Activated CD4-positive, alpha-beta T cell treated with anti-CD3 and anti-CD28 coated beads, Interleukin-2, amount 10 ng/mL, durations not matched to agents 7 days and 5 days (primary cell): ENCODE data around the gene RPL18A. TPM values are rescaled to one million over a fixed set of nuclear protein-coding genes. Genes with fewer than 3 reads are reported as not detected.

Experiments
- CTCF ChIA-PET: fragments of 350-600 bp; sonication (Branson Sonifier 250); formaldehyde crosslinking; loops from one replicate; lab custom pipeline; 2021; ENCODE audit warnings: antibody characterized with exemption; lab: Charles Lee
- POLR2A ChIA-PET: fragments of 350-600 bp; sonication (Branson Sonifier 250); formaldehyde crosslinking; loops from one replicate; lab custom pipeline; 2021; ENCODE audit warnings: antibody characterized with exemption; lab: Charles Lee
- DNase-seq: peaks from one replicate; pipeline ENCODE4 v3.0.0-alpha.2; 2020
- H3K27ac Mint-ChIP-seq: one replicate; pipeline ENCODE4 v1.8.0; 2021; ENCODE audit warnings: mild to moderate bottlenecking, moderate library complexity, mixed read lengths
- H3K27me3 Mint-ChIP-seq: one replicate; pipeline ENCODE4 v1.8.0; 2021; ENCODE audit warnings: mixed read lengths
- H3K36me3 Mint-ChIP-seq: one replicate; pipeline ENCODE4 v1.8.0; 2021; ENCODE audit warnings: low read depth, mixed read lengths
- H3K4me1 Mint-ChIP-seq: one replicate; pipeline ENCODE4 v1.8.0; 2021; ENCODE audit warnings: mixed read lengths
- H3K4me3 Mint-ChIP-seq: one replicate; pipeline ENCODE4 v1.8.0; 2021; ENCODE audit warnings: mild to moderate bottlenecking, moderate library complexity, mixed read lengths
- H3K9me3 Mint-ChIP-seq: one replicate; pipeline ENCODE4 v1.8.0; 2021; ENCODE audit warnings: mixed read lengths
- total RNA-seq, 2 experiments: library from RNA; stranded (reverse); gene quantifications; one replicate each; pipeline ENCODE4 v1.2.3, GENCODE V29; 2021

The RPL18A gene
- 1,000 to 10,000 TPM; 2,216 to 2,434 TPM for total RNA-seq

DNA sequence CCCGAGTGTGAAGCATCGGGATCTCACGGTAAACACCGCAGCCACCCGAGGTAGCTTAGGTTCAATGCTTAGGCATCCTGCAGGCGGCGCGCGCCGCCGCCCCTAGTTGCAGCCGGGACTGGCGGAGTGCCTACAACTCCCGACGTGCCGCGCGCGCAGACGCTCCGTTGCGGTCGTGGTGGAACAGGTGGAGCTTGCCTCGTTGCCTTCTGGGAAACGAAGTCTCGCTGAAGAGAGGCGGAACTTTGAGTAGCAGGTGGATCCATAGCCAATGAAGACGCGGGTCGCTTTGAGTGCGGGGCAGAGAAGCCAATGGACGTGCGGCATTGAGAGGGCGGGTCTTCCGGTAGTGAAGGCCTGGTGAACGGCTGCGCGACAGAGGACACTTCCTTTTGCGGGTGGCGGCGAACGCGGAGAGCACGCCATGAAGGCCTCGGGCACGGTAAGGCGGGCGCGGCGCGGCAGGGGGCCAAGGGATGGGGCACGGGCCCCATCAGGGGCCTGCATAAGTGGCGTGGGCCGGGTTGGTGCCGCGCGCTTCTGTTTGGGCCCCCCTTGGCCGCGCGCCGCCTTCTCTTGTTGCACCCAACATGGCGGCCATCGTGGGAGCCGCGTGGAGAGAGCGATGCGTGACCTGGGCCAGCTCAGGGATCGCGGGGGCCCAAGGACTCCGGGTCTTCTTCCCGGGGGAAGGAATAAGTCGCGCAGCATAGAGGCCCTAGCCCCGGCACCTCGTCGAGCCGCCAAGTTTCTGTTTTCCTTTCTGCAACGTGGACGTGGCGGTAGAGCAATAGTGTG lies at the start of gene RPL18A:
RPL18A (plus strand) TSS at position 378 of the 798 bp plus-strand sequence; CDS start at position 425, 47 bp downstream.
- Mint-ChIP-seq H3K27ac (peak within 1 kb of the TSS; percentile 94), H3K27me3 (no peaks in the 10 kb centered on the region), H3K9me3 (no peaks in the 10 kb centered on the region), H3K36me3 (peaks cover 37% of the 10 kb centered on the region), H3K4me3 (peak within 1 kb of the TSS; percentile 90), H3K4me1 (peaks cover 26% of the 10 kb centered on the region)
- DNase-seq: peak; percentile 100
- POLR2A ChIA-PET: interaction anchor here (0.9 to 1.4 kb wide), 4 partner anchors 9 to 73 kb away, joined by 3 to 38 read pairs (median 5); partner anchors contain the start of genes CCDC124 and JAK3
- CTCF ChIA-PET: interaction anchor here (0.5 to 20.4 kb wide), 55 partner anchors 9 to 1330 kb away, joined by 3 to 326 read pairs (median 4); partner anchors contain the start of genes ARRDC2, BST2, CCDC124 and FCHO1

DNA sequence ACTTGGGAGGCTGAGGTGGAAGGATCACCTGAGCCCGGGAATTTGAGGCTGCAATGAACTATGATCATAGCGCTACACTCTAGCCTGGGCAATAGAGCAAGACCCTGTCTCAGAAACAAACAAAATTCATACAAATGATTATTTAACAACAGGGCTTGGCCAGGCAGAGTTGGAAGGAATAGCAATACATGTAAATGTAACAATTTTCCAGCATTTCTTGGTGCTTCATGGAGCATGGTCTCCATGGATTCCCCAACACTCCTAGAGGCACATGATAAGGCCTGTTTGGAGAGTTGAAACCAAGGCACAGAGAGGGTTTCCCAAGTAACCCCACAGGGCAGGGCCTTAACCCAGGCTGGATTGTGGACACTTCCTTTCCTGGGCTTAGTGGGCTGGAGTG lies 48.6 kb upstream of the RPL18A start:
- H3K27ac Mint-ChIP-seq: no peak overlapping the region
- H3K4me3 Mint-ChIP-seq: no peak overlapping the region
- CTCF ChIA-PET: no interaction called here
- H3K27me3 Mint-ChIP-seq: peaks cover 2% of the 10 kb centered on the region
- H3K36me3 Mint-ChIP-seq: no peaks in the 10 kb centered on the region
- DNase-seq: no peak
- no peaks in the 10 kb centered on the region for H3K9me3 Mint-ChIP-seq
- POLR2A ChIA-PET: no interaction called here
- peaks cover 21% of the 10 kb centered on the region for H3K4me1 Mint-ChIP-seq

DNA sequence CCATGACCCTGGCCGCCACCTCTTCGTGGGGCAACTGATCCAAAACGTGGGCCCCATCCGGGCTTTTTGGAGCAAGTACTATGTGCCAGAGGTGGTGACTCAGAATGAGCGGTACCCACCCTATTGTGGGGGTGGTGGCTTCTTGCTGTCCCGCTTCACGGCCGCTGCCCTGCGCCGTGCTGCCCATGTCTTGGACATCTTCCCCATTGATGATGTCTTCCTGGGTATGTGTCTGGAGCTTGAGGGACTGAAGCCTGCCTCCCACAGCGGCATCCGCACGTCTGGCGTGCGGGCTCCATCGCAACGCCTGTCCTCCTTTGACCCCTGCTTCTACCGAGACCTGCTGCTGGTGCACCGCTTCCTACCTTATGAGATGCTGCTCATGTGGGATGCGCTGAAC lies 48.0 kb upstream of the RPL18A start:
- ChIA-PET POLR2A (no interaction called here), CTCF (no interaction called here)
- no peak overlapping the region for H3K4me3 Mint-ChIP-seq
- no peaks in the 10 kb centered on the region for H3K9me3 Mint-ChIP-seq
- DNase-seq: no peak
- peaks cover 4% of the 10 kb centered on the region for H3K36me3 Mint-ChIP-seq
- H3K27ac Mint-ChIP-seq: no peak overlapping the region
- H3K4me1 Mint-ChIP-seq: peaks cover 15% of the 10 kb centered on the region
- peaks cover 2% of the 10 kb centered on the region for H3K27me3 Mint-ChIP-seq

DNA sequence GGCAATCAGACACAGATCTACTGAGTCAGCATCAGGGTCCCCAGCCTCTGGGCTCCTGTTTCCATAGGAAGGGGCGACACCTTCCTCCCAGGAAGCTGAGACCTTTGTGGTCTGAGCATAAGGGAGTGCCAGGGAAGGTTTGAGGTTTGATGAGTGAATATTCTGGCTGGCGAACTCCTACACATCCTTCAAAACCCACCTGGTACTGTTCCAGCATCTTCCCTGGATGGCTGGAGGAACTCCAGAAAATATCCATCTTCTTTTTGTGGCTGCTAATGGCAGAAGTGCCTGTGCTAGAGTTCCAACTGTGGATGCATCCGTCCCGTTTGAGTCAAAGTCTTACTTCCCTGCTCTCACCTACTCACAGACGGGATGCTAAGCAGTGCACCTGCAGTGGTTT lies 47.6 kb upstream of the RPL18A start:
- peaks cover 11% of the 10 kb centered on the region for H3K4me1 Mint-ChIP-seq

DNA sequence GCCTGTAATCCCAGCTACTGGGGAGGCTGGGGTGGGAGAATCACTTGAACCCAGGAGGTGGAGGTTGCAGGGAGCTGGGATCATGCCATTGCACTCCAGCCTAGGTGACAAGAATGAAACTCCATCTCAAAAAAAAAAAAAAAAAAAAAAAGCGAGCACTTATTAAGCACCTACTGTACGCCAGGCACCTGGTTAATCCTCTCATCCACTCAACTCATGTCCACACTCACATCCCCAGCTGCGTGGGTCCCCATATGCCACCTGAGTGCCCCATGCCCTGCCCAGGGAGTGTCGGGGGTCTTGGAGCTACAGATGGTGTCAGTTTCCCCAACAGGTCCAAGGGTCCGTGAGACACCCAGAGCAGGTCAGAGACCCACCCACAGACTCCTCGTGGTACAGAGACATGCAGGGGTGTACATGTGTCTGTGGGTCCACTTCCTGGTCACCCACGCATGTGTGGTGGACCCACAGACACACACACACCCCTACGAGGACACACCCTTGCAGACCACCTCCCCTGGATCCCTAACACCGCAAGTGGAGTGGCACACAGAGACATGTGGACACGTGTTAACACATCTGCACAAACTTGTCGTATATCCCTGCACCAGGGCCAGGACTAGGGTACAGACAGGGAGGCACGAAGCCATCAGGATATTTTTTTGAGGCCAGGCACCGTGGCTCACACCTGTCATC lies 41.9 kb upstream of the RPL18A start:
- Mint-ChIP-seq H3K36me3 (peaks cover 4% of the 10 kb centered on the region), H3K27ac (no peak overlapping the region), H3K9me3 (no peaks in the 10 kb centered on the region), H3K4me3 (no peak overlapping the region), H3K4me1 (peaks cover 2% of the 10 kb centered on the region), H3K27me3 (no peaks in the 10 kb centered on the region)
- POLR2A ChIA-PET: no interaction called here
- CTCF ChIA-PET: interaction anchor here (0.7 kb wide), 1 partner anchor 23 kb away, joined by 3 read pairs; no protein-coding TSS in a partner anchor
- no peak for DNase-seq

More for the DNA sequence above, 47.6 kb upstream of the RPL18A start:
- Mint-ChIP-seq H3K27me3 (peaks cover 2% of the 10 kb centered on the region), H3K36me3 (peaks cover 4% of the 10 kb centered on the region), H3K27ac (no peak overlapping the region), H3K9me3 (no peaks in the 10 kb centered on the region), H3K4me3 (no peak overlapping the region)
- no peak for DNase-seq
- ChIA-PET CTCF (no interaction called here), POLR2A (no interaction called here)

DNA sequence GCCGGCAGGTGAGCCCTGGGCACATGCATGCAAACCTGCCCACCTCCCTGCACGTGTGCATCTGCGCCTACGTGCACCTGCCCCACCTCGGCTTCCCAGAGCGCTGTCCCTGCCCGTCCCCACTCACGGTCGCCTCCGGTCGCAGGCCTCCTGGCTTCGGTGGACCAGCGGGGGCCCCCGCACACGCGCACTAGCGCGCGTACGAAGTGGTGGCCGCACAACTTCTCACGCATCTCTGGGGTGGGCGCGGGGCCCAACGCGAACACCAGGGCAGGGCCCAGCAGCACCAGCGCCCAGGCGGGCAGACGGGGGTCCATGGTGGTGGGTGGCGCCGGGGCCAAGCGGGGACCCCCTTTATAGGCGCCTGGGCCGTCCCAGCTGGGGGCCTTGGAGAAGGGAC lies 38.5 kb upstream of the RPL18A start, which contains the start of gene INSL3:
INSL3 (minus strand) TSS at position 330 of the 400 bp plus-strand sequence; CDS start at position 317, 13 bp downstream.
- Mint-ChIP-seq H3K27ac (no peak within 1 kb of the TSS), H3K36me3 (peaks cover 14% of the 10 kb centered on the region), H3K4me1 (no peaks in the 10 kb centered on the region), H3K4me3 (no peak within 1 kb of the TSS), H3K27me3 (no peaks in the 10 kb centered on the region), H3K9me3 (no peaks in the 10 kb centered on the region)
- POLR2A ChIA-PET: no interaction called here
- DNase-seq: no peak
- CTCF ChIA-PET: interaction anchor here (0.6 kb wide), 1 partner anchor 212 kb away, joined by 3 read pairs; no protein-coding TSS in a partner anchor

DNA sequence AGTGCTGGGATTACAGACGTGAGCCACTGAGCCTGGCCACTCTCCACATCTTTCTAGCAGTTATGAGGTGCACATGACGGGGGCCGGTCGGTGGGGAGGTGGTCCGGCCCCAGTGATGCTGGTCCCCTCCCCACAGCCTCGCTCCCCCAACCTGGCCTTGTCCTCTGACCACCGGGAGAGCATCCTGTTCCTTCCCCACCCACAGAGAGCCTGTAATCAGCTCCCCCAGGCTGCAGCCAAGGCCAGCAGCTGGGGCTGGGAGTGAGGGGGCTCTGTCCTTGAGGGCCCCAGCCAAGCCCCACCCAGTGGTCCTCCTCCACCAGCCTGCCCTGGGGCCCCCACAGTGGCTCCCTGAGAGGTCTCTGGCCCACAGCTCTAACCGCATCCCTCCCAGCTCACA lies 35.4 kb upstream of the RPL18A start:
- H3K9me3 Mint-ChIP-seq: no peaks in the 10 kb centered on the region
- CTCF ChIA-PET: interaction anchor here (0.6 kb wide), 1 partner anchor 153 kb away, joined by 5 read pairs; no protein-coding TSS in a partner anchor
- H3K4me1 Mint-ChIP-seq: peaks cover 4% of the 10 kb centered on the region
- no peak for DNase-seq
- H3K27me3 Mint-ChIP-seq: no peaks in the 10 kb centered on the region
- POLR2A ChIA-PET: no interaction called here
- H3K36me3 Mint-ChIP-seq: peaks cover 23% of the 10 kb centered on the region
- no peak overlapping the region for H3K4me3 Mint-ChIP-seq
- H3K27ac Mint-ChIP-seq: peak overlapping the region; percentile 31

DNA sequence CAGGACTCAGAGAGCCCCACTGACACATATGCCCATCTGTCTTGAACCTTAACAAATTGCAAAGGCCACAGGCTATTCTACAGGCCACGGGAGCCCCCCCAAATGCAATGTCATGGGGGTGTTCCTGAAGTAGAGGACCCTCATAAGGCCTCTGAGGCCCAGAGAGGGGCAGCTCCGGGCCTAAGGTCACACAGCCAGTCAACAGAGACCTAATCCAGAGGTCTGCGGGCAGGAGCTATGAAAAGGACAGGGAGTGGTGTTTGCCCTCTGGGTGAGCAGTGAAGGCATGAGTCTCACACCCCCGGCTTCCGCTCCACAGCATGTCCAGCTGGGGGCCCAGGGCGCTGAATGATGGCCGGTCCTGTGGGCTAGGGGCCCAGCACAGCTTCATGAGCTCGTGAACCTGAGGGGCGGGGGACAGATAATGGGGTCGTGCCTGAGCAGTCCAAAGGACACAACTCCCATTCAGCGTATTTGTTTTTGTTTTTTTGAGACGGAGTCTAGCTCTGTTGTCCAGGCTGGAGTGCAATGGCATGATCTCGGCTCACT lies 33.1 kb upstream of the RPL18A start:
- DNase-seq: no peak
- no peak overlapping the region for H3K27ac Mint-ChIP-seq
- no peaks in the 10 kb centered on the region for H3K27me3 Mint-ChIP-seq
- no peaks in the 10 kb centered on the region for H3K9me3 Mint-ChIP-seq
- POLR2A ChIA-PET: no interaction called here
- CTCF ChIA-PET: interaction anchor here (0.6 to 1.5 kb wide), 3 partner anchors 9 to 106 kb away, joined by 3 to 4 read pairs (median 3); partner anchors contain the start of gene CCDC124
- H3K4me1 Mint-ChIP-seq: peaks cover 7% of the 10 kb centered on the region
- H3K4me3 Mint-ChIP-seq: no peak overlapping the region
- peaks cover 41% of the 10 kb centered on the region for H3K36me3 Mint-ChIP-seq

DNA sequence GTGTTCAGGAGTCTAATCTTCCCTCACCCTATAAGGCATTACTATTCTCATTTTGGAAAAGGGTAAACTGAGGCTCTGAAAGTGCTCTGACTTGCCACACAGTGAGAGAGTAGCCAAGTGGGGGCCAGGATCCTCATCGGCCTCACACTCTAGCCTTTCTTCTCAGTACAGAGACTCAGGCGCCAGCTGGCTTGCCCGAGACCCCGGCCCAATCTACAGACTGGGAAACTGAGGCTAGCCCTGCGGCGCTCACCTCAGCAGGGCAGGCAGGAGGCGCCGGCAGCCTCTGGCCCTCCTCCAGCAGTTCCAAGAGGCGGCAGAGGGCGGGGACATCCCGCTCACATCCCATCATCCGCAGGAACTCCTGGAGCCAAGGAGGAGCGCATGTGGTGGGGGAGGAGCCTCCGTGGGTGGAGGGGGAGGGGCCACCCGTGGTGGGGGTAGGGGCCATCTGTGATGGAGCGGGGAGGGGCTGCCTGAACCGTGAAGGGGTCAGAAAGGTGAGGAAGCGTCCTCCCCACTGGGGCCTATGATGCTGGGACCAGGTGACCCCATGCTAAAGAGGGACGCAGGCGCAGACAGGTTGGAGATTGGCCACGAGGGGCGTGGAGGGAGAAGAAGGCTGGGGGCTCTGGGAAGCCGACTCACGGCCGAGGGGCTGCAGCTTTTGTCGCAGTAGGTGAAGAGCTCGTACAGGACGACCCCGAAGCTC lies 29.7 kb upstream of the RPL18A start:
- H3K4me1 Mint-ChIP-seq: peaks cover 17% of the 10 kb centered on the region
- DNase-seq: no peak
- no peak overlapping the region for H3K27ac Mint-ChIP-seq
- H3K36me3 Mint-ChIP-seq: peaks cover 64% of the 10 kb centered on the region
- H3K4me3 Mint-ChIP-seq: no peak overlapping the region
- H3K27me3 Mint-ChIP-seq: no peaks in the 10 kb centered on the region
- CTCF ChIA-PET: interaction anchor here (0.9 to 1.0 kb wide), 2 partner anchors 26 to 107 kb away, joined by 3 read pairs; no protein-coding TSS in a partner anchor
- H3K9me3 Mint-ChIP-seq: peaks cover 2% of the 10 kb centered on the region
- POLR2A ChIA-PET: no interaction called here

DNA sequence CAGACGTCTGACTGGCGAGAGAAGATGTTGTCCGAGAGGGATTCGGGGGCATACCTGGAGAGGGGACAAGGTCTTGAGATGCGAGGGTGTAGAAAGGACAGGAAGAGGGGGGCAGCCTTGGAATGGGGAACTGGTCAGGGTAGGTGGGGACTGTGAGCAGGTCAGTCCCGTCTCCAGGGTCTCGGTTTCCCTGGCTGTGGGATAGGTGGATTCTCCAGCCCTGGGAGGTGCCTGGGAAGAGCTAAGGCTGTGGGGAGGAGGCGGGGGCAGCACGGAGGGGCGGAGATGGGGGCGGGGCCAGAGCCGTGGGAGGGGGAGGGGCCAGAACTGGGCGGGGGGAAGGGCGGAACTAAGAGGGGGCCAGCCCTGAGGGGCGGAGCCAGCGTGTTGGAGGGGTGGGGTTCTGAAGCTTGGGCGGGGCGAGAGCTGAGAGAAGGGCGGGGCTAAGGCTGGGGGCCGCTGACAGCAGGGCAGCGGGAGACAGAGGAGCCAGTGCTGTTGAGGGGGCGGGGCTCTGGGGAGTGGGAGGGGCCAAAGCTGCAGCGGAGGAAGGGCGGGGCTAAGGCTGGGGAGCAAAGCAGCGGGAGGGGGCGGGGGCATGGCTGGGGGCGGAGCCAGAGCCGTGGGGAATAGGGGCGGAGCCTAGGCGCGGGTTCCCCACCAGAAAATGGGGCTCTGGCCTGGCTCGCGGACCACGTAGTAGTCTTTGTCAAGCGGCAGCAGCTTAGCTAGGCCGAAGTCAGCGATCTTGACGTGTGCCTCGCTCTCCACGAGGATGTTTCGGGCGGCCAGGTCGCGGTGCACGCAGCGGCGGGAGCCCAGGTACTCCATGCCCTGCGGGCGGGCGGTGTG lies 28.9 kb upstream of the RPL18A start:
- CTCF ChIA-PET: interaction anchor here (0.6 to 1.0 kb wide), 5 partner anchors 14 to 486 kb away, joined by 3 to 6 read pairs (median 3); no protein-coding TSS in a partner anchor
- Mint-ChIP-seq H3K36me3 (peaks cover 66% of the 10 kb centered on the region), H3K27ac (no peak overlapping the region), H3K9me3 (peaks cover 6% of the 10 kb centered on the region), H3K27me3 (no peaks in the 10 kb centered on the region), H3K4me3 (no peak overlapping the region), H3K4me1 (peaks cover 24% of the 10 kb centered on the region)
- DNase-seq: peak; percentile 47
- POLR2A ChIA-PET: no interaction called here

DNA sequence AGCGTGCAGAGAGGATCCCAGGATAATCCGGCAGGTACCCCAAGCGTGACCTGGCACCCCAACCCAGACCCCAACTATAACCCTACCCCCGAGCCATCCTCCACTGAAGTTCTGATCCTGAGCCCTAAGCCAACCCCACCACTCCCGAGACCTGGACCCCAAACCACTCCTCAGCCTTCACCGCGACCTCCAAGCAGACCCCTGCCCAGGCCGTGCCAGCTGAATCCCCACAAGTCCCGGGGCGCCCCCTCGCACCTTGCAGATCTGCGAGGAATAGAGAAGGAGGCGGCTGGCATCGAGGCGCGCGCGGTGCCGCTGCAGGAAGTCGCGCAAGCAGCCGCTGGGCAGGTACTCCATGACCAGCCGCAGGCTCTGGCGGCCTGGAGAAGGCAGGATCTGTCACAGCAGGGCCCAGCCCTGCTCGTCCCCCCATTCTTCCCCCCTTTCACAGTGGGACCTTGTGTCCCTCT lies 28.3 kb upstream of the RPL18A start:
- Mint-ChIP-seq H3K4me3 (no peak overlapping the region), H3K4me1 (peaks cover 29% of the 10 kb centered on the region), H3K9me3 (peaks cover 6% of the 10 kb centered on the region), H3K36me3 (peaks cover 71% of the 10 kb centered on the region), H3K27me3 (no peaks in the 10 kb centered on the region), H3K27ac (no peak overlapping the region)
- ChIA-PET POLR2A (no interaction called here), CTCF (interaction anchor here (0.6 to 1.0 kb wide), 5 partner anchors 14 to 485 kb away, joined by 3 to 6 read pairs (median 3); no protein-coding TSS in a partner anchor)
- no peak for DNase-seq
